NCI-H2081 (cell line): ENCODE measurements around the gene ENTPD8.
A peak's percentile ranks its signal among the peaks of the same experiment; 100 is the strongest.
"Not testable (repeated sequence)": the region's sequence is repeated elsewhere in the genome, so short reads cannot be mapped to it uniquely, and the experiment has no call there.

Source experiments
- DNase-seq, 2 experiments: peaks; one replicate each; lab custom pipeline; 2025; lab: John Stamatoyannopoulos, UW

Gene ENTPD8

DNA sequence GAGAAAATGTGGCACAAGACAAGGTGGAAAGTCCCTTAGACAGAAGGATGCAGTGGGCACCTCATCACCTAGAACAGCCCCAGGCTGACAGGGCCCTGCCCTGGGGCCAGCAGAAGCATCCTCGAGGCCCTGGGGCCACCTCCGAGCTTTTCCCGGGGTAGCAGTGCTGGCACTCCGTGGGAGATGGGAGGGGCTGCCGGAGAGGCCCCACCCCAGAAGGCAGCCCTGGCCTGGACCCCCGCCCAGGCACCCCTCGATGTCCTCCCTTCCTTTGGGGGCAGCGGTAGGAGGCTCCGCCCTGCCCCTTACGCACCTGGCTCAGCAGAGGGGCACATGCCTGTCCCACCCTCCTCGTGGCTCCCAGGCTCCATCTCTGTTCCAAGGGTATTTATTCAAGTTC lies 35.7 kb upstream of the ENTPD8 start:
- no peak for DNase-seq

DNA sequence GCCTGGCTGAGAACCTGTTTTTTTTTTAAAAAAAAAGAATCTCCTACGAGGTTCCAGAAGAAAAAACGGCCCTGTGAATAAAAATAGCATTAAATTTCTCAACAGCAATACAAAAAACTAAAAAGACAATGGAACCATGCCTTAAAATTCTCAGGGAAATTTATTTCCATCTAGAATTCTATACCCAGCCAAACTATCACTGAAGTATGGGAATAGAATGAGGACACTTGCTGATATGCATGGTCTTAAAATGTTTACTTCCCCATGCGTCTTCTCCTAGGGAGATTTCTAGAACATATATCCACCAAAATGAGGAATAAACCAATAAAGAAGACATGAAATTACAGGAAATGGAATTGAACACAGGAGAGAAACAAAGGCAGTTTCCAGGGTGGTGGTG lies 34.5 kb upstream of the ENTPD8 start:
- no peak for DNase-seq

GRCh38 chr9:137474271-137474670 lies 33.1 kb upstream of the ENTPD8 start:
- no peak for DNase-seq

- DNase-seq = no peak
These were observed 29.6 kb upstream of the ENTPD8 start for GRCh38 chr9:137470785-137471184.

GRCh38 chr9:137467896-137468295 lies 26.7 kb upstream of the ENTPD8 start:
- DNase-seq = no peak

- DNase-seq = no peak
These were observed 26.0 kb upstream of the ENTPD8 start for GRCh38 chr9:137467161-137467581.

DNA sequence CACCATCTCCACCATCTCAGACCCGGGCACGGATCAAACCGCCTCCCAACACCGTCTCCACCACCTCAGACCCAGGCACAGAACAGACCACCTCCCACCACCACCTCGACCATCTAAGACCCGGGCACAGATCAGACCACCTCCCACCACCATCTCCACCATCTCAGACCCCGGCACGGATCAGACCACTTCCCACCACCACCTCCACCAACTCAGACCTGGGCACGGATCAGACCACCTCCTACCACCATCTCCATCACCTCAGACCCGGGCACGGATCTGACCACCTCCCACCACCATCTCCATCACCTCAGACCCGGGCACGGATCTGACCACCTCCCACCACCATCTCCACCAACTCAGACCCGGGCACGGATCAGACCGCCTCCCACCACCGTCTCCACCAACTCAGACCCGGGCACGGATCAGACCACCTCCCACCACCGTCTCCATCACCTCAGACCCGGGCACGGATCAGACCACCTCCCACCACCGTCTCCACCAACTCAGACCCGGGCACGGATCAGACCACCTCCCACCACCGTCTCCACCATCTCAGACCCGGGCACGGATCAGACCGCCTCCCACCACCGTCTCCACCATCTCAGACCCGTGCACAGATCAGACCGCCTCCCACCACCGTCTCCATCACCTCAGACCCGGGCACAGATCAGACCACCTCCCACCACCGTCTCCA lies 25.4 kb upstream of the ENTPD8 start:
- DNase-seq = not testable (repeated sequence)

DNA sequence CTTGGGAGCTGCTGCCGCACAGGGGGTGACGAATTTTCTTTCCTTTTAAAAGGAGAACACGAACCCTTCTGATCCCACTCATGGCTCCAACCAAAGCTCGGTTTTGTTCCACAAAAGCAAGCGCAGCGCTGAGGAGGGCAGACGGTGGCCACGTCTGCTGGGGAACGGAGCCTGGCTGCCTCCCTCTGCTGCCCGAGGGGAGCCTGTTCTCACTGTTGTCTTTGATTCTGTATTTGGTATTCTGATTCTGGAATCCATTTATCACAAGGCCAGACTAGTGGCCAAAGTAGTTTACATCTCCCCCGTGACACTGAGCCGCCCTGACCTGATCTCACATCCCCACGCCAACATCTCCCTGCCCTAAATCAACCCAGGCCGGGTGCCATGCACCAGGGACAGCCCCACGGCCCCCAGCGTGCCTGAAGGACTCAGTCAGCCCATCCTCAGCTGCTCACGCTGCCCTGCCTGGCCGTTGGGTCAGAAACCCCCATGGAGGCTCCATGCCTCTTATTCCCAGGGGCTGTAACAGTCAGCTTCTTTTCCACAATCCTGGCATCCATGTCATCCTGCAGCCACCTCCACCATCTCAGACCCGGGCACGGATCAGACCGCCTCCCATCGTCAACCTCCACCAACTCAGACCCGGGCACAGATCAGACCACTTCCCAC lies 24.7 kb upstream of the ENTPD8 start:
- DNase-seq = no peak

DNA sequence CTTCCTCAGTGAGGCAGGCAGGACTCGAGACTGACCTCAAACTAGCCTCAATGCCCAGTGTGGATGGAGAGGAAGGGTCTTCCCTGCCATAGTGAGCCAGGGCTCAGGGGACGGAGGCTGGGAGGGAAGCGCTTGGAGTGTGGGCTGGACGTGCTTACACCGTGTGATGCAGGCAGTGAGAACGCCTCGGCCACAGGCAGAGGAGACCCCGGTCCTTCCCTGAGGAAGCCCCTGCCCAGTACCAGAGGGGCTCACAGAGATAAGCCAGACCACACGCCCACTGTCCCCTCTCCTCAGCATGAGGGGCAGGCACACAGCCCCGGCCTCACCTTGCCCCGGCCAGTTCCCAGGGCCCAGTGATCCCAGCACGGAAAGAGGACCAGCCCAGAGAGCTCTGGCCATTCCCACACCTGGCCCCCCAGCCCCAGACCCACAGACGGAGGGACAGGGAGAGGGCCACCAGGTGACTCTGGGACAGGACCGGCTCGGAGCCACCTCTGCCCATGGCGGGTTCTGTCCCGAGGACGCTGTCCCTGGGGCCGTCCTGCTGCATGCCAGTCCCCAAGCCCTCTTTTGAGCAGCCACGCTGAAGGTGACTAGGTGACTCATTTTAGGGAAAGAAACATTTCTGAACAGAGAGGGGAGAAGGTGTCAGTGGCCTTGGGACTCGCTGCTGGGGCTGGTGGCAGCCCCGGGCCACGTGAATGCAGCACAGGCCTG lies 24.0 kb upstream of the ENTPD8 start:
- no peak for DNase-seq

DNA sequence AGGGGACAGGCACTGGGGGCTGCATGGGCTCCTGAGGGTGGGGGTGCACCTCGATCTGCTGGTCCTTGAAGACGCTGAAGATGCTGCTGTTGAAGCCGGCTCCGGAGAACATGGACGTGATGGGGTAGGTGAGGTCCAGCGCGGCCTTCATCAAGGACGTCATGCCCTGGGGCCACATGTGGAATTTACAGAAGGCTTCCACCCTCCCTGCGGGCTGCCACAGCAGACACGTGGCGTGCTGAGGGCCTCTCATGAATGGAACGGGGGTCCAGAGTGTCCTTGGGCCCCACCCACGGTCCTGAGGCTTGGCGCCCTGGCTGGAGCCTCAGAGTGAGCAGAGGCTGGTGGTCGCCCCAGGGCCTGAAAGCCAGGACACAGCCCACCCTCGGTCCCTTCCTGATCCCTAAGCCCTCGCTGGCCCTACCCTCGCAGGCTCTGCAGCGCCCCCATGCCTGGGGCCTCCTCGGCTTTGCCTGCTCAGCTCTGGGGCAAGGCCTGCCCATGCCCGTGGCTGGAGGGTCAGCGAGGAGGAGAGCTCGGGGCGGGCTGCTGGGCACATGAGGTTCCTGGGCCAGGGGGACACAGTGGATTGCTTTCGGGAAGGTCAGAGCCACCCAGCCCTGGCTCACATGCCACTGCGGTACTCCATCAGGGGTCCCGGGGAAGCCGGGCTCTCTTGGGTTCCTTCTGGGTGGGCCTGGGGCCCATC lies 23.3 kb upstream of the ENTPD8 start:
- no peak for DNase-seq

- no peak for DNase-seq
These were observed 22.8 kb upstream of the ENTPD8 start for GRCh38 chr9:137463931-137464290.

DNA sequence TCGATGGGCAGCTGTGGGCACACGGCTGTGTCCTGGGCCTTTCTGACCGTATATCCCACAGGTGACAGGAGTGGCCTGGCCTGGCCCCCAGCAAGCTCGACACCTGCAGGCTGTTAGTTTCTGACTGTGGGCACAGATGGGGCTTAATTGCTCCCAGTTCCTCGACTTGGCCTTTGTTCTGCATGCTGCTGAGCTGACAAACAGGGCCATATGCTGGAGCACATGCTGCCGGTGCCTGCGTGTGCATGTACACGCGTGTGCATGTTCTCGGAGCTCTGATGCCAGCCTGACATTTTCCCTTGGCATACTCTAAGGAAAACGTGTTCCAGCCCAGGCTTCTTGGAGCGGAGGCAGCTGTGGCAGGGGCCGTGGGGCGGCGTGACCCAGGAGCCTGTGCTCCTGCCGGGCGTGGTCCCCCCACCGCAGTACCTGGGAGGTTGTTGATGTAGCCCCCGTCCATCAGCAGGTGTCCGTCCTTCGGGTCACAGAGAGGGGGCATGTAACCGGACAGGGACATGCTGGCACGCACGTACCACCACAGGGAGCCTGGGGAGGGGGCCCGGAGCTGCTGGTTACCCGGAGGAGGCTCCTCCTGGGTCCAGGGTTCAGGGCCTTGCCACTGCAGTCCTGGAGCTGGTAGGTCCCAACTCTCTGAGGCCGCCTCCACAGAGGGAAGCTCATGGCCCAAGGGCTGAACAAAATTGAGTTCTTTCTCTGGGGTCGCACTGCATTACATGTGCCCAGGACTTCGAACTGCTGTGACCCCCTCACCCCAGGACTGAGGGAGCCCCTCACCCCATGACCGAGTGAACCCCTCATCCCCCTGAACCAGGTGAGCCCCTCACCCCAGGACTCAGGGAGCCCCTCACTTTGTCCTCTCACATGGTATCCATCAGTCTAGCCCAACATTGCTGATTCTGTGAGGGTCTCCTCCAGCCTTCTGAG lies 22.1 kb upstream of the ENTPD8 start:
- DNase-seq = no peak

DNA sequence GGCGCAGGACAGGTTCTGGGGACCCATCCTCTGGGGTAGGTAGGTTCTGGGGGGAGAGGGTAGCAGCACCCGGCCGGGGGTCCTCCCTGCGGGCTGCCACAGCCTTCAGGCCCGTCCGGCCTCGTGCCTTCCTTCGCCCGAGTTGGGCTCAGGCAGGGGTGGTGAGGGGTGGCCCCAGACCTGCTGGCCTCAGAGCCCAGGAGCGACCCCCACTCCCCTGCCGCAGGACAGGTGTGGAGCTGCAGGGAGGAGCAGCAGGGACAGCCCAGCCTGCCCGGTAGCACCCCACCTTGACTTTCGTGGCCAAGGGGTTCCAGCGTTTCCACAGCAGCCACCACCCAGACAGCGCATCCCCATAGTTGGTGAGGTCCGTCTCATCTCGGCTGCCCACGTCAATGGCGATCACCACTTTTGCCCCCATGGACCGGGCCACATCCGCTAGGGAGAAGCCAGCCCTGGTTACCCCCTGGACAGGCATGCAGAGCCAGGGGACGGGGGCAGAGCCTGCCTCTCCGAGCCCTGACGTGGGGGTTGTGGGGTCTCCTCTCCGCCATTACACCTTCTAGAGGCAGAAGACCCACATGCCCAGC lies 21.3 kb upstream of the ENTPD8 start:
- DNase-seq = no peak

GRCh38 chr9:137461663-137462395 lies 20.7 kb upstream of the ENTPD8 start:
- DNase-seq = no peak

- DNase-seq = no peak
These were observed 20.1 kb upstream of the ENTPD8 start for GRCh38 chr9:137461316-137461662.

DNA sequence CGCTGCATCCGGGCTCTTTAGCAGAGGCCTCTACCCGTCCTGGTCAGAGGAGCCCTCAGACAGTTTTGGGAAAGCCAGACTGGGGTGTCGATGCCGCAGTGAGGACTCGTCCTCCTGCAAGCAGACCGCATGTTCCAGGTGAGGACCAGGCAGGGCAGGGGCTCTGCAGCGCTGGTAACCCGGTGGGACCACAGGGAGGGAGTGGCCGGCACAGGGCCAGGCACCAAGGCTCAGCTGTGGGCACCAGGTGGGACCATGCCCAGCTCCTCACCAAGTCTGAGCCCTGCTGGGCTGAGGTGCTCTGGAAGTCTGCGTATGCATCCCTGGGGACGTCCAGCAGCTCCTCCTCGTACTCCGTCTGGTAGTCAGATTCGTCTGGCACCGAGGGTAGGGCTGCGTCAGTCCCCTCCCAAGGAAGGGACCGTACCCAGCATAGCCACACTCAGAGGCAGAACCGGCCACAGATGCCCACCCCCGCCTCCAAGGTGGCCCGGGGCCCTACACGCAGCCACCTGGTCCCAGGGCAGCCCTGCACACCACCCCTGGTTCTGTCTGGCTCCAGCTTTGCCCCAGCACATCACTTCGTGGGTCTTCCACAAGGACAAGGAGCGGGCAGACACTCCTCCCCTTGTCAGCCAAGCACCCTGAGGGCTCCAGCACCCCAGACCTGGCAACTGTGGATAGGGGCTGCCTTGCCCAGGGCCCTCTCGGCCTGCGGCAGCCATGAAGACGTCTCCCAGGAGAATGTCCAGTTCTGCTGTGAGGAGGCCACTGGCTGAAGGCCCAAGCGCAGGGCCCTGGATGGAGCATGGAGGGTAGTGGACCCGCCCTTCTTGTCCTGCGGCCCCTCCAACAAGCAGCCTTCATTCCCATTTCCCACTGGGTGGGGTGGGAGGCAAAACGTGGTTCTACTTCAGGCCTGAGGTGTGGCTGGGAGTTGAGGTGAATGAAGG lies 19.5 kb upstream of the ENTPD8 start:
- DNase-seq = no peak

DNA sequence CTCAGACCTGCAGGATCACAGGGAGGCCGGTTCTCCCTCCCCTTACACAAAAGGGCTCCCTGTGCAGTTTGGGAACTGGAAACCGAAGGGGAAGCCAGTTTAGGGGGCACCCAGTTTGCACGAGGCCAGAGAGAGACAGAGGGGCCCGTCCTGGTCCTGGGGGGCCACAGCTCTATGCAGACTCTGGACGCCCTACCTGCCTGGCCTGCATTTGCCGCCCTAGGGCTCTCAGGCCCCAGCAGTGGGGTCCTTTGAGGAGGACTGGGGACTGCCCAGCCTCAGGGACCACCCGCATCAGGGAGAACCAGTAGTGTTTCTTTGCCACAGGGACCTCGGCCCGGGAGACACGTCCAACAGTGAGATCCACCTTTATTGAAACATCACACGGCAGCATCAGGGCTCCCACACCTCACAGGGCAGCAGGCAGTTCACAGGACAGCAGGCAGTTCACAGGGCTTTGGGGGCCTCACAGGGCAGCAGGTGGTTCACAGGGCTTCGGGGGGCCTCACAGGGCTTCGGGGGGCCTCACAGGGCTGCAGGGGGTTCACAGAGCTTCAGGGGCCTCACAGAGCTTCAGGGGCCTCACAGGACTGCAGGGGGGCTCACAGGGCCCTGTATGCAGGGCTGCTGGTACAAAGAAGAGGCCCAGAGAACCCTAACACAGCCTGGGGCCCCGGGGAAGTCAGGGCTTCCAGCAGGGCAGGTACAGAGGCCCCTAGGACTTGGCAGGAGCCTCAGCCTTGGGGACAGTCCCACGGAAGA lies 18.6 kb upstream of the ENTPD8 start:
- DNase-seq = no peak

DNA sequence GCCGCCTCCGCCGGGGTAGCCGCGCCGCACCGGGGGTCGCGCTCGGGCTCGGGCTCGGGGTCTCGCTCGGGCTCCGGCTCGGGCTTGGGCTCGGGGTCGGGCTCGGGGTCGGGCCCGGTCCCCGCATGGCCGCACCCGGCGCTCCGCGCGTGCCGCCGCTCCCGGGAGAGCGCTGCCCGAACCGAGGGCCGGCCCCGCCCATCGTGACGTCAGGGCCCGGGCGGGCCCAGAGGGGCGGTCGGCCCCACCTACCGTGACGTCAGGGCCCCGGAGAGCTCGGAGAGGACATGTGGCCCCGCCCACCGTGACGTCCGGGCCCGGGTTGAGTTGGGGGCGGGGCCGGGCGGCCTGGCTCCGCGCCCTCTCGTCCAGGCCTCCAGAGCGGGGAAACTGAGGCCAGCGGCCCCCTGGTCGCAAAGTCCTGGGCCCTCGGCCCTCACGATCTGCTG lies 18.0 kb upstream of the ENTPD8 start, which contains the start of gene NSMF:
Gene NSMF (minus strand): TSS at position 183 of the 449 bp plus-strand sequence. CDS start 232 bp downstream, outside the sequence.
- DNase-seq = peak; percentile 84 to 89
